Thoracic aorta (tissue), 2 donors: Measurements from ENCODE around the gene SRGN. TPM values are rescaled to one million over a fixed set of nuclear protein-coding genes. Genes with fewer than 3 reads are reported as not detected.

Experiments used
- ATAC-seq: fragments of 150-250 bp; one replicate; pipeline ENCODE4 v1.8.0; 2017; ENCODE audit warnings: low read depth; ENCODE audit not compliant: insufficient number of reproducible peaks, low FRiP score
- DNase-seq: peaks from one replicate; pipeline ENCODE4 v3.0.0-alpha.2; 2020; ENCODE audit warnings: low spot score
- H3K27ac ChIP-seq, 2 donors: fragments of 200-600 bp; sonication (generic); 1 replicate in 1 of 2; 2 replicates in 1 of 2; pipeline ENCODE4 v1.5.1; 2016; ENCODE audit warnings: mild to moderate bottlenecking in 2 of 2, moderate library complexity in 2 of 2
- H3K27me3 ChIP-seq: fragments of 200-600 bp; sonication (generic); replicated peaks from 2 replicates; pipeline ENCODE4 v1.6.0; 2016; ENCODE audit warnings: mild to moderate bottlenecking; ENCODE audit not compliant: insufficient read depth
- H3K36me3 ChIP-seq: fragments of 200-600 bp; sonication (generic); one replicate; pipeline ENCODE4 v1.5.1; 2016
- H3K4me1 ChIP-seq, 2 donors: fragments of 200-600 bp; sonication (generic); 1 replicate in 1 of 2; 2 replicates in 1 of 2; pipeline versions ENCODE4 v1.5.1 to v1.6.0; 2016; ENCODE audit warnings: low read depth in 2 of 2, mild to moderate bottlenecking in 1 of 2; ENCODE audit not compliant: control insufficient read depth in 1 of 2
- H3K4me3 ChIP-seq: fragments of 200-600 bp; sonication (generic); 2 replicates; pipeline ENCODE4 v1.5.1; 2016; ENCODE audit warnings: mild to moderate bottlenecking
- H3K9me3 ChIP-seq: fragments of 200-600 bp; sonication (generic); 2 replicates; pipeline ENCODE4 v1.5.1; 2016
- CTCF ChIP-seq: fragments of 200-600 bp; sonication (generic); IDR thresholded peaks from one replicate; pipeline ENCODE4 v1.5.1; 2019; ENCODE audit warnings: antibody characterized with exemption
- total RNA-seq, 2 donors: library from RNA; depleted of rRNA; stranded (reverse); fragments of >200 nt; gene quantifications; one replicate each; pipeline versions ENCODE4 v1.1.0 to v1.2.3, GENCODE V29; 2016

Gene SRGN
- total RNA-seq, 2 donors from 2014 or later, result 200 to 227 TPM

- Histone ChIP-seq H3K4me3 (no peak overlapping the region), H3K4me1 (no peaks in the 10 kb centered on the region), H3K36me3 (no peaks in the 10 kb centered on the region), H3K27me3 (no peaks in the 10 kb centered on the region), H3K27ac (no peak overlapping the region), H3K9me3 (no peaks in the 10 kb centered on the region)
- no peak for DNase-seq
- TF ChIP-seq CTCF, result no peak
- no peak for ATAC-seq
These were observed 14.9 kb upstream of the SRGN start for GRCh38 chr10:69073026-69073425.

GRCh38 chr10:69073736-69074364, 14.1 kb upstream of the SRGN start:
- H3K9me3 ChIP-seq, result no peaks in the 10 kb centered on the region
- TF ChIP-seq CTCF, result no peak
- no peak for ATAC-seq
- H3K36me3 ChIP-seq, result no peaks in the 10 kb centered on the region
- H3K4me3 ChIP-seq, result no peak overlapping the region
- no peaks in the 10 kb centered on the region for H3K27me3 ChIP-seq
- DNase-seq, result no peak
- H3K4me1 ChIP-seq, result no peaks in the 10 kb centered on the region
- H3K27ac ChIP-seq, result no peak overlapping the region

- ATAC-seq (no peak), DNase-seq (no peak)
- Histone ChIP-seq H3K36me3 (no peaks in the 10 kb centered on the region), H3K9me3 (no peaks in the 10 kb centered on the region), H3K27ac (no peak overlapping the region), H3K4me1 (no peaks in the 10 kb centered on the region), H3K4me3 (no peak overlapping the region), H3K27me3 (no peaks in the 10 kb centered on the region)
- TF ChIP-seq CTCF, result no peak
These were observed 13.4 kb upstream of the SRGN start for GRCh38 chr10:69074532-69074931.

- no peak for TF ChIP-seq CTCF
- ATAC-seq, result no peak
- no peak for DNase-seq
These were observed 12.5 kb upstream of the SRGN start for GRCh38 chr10:69075431-69075830.

GRCh38 chr10:69078311-69078710, 9.6 kb upstream of the SRGN start:
- DNase-seq, result no peak
- no peak for ATAC-seq
- TF ChIP-seq CTCF, result no peak
- Histone ChIP-seq H3K36me3 (no peaks in the 10 kb centered on the region), H3K9me3 (no peaks in the 10 kb centered on the region), H3K4me1 (no peaks in the 10 kb centered on the region), H3K27me3 (no peaks in the 10 kb centered on the region), H3K27ac (no peak overlapping the region), H3K4me3 (no peak overlapping the region)

More at GRCh38 chr10:69075431-69075830, 12.5 kb upstream of the SRGN start:
- no peak overlapping the region for H3K27ac ChIP-seq
- no peaks in the 10 kb centered on the region for H3K9me3 ChIP-seq
- no peak overlapping the region for H3K4me3 ChIP-seq
- H3K4me1 ChIP-seq, result no peaks in the 10 kb centered on the region
- H3K27me3 ChIP-seq, result no peaks in the 10 kb centered on the region
- no peaks in the 10 kb centered on the region for H3K36me3 ChIP-seq
